NB4 (cell line): ENCODE data around the gene SRGAP3.

Experiments used
- CTCF ChIP-seq: IDR thresholded peaks from one replicate; pipeline ENCODE4 v1.5.1; 2012; ENCODE audit warnings: low read depth, low read length
- POLR2A ChIP-seq: IDR thresholded peaks from 2 replicates; pipeline ENCODE4 v1.6.1; 2011; ENCODE audit warnings: mild to moderate bottlenecking; ENCODE audit not compliant: insufficient read length; ENCODE audit errors: extremely low read depth

DNA sequence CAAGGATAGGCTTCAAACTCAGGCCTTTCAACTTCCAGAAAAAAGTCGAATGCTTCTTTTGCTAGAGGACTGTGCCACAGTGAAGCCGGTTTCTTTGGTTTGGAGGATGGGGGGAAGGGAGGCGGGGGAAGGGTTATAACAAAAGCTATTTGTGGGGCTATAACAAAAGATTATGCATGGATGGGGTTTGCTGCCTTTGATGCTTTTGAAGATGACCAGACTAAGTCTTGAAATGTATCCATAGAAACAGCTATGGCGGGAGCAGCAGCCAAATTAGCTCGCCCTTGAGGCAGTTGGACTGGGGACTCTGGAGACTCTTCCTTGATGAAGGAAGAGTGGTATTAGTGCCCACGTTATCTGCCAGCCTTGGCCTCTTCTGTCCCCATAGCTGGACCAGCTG, 47.5 kb downstream of the SRGAP3 start:
- TF ChIP-seq CTCF (no peak), POLR2A (no peak)
